Esophagus squamous epithelium (tissue), 5 donors: ENCODE data around the gene KLF16. TPM values are rescaled to one million over a fixed set of nuclear protein-coding genes. Genes with fewer than 3 reads are reported as not detected.

ENCODE experiments used
- DNase-seq: peaks from one replicate; lab custom pipeline; 2025; lab: John Stamatoyannopoulos, UW
- H3K27ac ChIP-seq, 4 donors: fragments of 200-600 bp; sonication (generic); one replicate each; pipeline ENCODE4 v1.5.1; 2016 to 2019; ENCODE audit warnings: mild to moderate bottlenecking in 1 of 4
- H3K27me3 ChIP-seq, 4 donors: fragments of 200-600 bp; sonication (generic); 1 replicate in 3 of 4; 2 replicates in 1 of 4; pipeline versions ENCODE4 v1.5.1 to v1.6.0; 2017 to 2021; ENCODE audit warnings: antibody characterized with exemption in 1 of 4
- H3K36me3 ChIP-seq, 3 donors: fragments of 200-600 bp; sonication (generic); one replicate each; pipeline ENCODE4 v1.5.1; 2016 to 2019
- H3K4me1 ChIP-seq, 3 donors: fragments of 200-600 bp; sonication (generic); one replicate each; pipeline ENCODE4 v1.5.1; 2017 to 2019
- H3K4me3 ChIP-seq, 4 donors: fragments of 200-600 bp; sonication (generic); 1 replicate in 3 of 4; 2 replicates in 1 of 4; pipeline ENCODE4 v1.5.1; 2016 to 2019; ENCODE audit warnings: mild to moderate bottlenecking in 2 of 4, moderate library complexity in 1 of 4
- H3K9me3 ChIP-seq, 3 donors: fragments of 200-600 bp; sonication (generic); one replicate each; pipeline ENCODE4 v1.5.1; 2016 to 2019
- POLR2A ChIP-seq, 4 donors: fragments of 450-650 bp; IDR thresholded peaks; one replicate each; pipeline ENCODE4 v1.6.1; 2017; ENCODE audit warnings: antibody characterized with exemption in 4 of 4, mild to moderate bottlenecking in 4 of 4, moderate library complexity in 3 of 4
- WGBS, 2 donors: methylation state at CpG; one replicate each; pipeline ENCODE4 v1.1.5; 2018; 5-methylcytosine and 5-hydroxymethylcytosine counted together
- intact Hi-C: fragments of 100-400 bp; cut with DNase I; formaldehyde crosslinking; loops from one replicate; pipeline ENCODE4 v1.15.0; 2022
- total RNA-seq, 4 donors: library from RNA; depleted of rRNA; stranded (reverse); fragments of >200 nt; gene quantifications; one replicate each; pipeline ENCODE4 v1.1.0, GENCODE V29; 2016
- TF ChIP-seq, protein P1 (sequence below), 6 experiments: fragments of 450-650 bp in 4 of 6; fragments of 200-600 bp in 2 of 6; sonication (generic) in 2 of 6; IDR thresholded peaks; one replicate each; pipeline ENCODE4 v1.5.1; 2016 to 2019; ENCODE audit warnings: antibody characterized with exemption in 6 of 6, mild to moderate bottlenecking in 4 of 6, moderate library complexity in 4 of 6
- donor health status: DM: yes; HTN: yes; CAD: no.

KLF16 gene
- total RNA-seq, 4 donors from 2014 or later: 8.3 to 13.5 (median 9.1) TPM

DNA sequence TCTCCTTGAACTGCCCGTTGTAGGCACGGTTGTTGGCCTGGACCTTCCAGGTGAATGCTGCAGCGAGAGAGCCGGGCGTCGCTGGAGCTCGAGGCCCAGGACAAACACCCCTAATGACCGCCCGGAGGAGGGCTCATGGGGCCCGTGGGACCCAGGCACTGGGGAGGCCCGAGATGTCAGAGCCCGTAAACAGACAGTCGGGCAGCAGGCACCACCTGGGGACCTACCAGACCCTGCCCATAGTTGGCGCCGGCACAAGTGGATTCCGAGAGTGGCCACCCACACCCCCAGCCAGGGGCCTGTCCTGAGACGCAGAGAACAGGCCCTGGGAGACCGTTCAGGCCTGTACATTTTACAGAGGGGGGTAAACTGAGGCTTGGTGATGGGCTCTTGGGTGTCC is 53.7 kb downstream of the KLF16 start:
- peak overlapping the region in 1 of 4 donors; percentile 5 for H3K27ac ChIP-seq

GRCh38 chr19:1808395-1808731 is 55.0 kb downstream of the KLF16 start:
- peak overlapping the region in 1 of 4 donors; percentile 25 for H3K27ac ChIP-seq
- WGBS, 2 donors: 56 to 60% methylated on average over 2 of the region's 2 CpGs
- intact Hi-C loops: loop anchor here (10.0 kb wide), 1 partner anchor 264 kb away; no protein-coding TSS in a partner anchor
- TF ChIP-seq POLR2A (IDR thresholded peaks at IDR 0.05): no peak
- TF ChIP-seq, protein P1, sequence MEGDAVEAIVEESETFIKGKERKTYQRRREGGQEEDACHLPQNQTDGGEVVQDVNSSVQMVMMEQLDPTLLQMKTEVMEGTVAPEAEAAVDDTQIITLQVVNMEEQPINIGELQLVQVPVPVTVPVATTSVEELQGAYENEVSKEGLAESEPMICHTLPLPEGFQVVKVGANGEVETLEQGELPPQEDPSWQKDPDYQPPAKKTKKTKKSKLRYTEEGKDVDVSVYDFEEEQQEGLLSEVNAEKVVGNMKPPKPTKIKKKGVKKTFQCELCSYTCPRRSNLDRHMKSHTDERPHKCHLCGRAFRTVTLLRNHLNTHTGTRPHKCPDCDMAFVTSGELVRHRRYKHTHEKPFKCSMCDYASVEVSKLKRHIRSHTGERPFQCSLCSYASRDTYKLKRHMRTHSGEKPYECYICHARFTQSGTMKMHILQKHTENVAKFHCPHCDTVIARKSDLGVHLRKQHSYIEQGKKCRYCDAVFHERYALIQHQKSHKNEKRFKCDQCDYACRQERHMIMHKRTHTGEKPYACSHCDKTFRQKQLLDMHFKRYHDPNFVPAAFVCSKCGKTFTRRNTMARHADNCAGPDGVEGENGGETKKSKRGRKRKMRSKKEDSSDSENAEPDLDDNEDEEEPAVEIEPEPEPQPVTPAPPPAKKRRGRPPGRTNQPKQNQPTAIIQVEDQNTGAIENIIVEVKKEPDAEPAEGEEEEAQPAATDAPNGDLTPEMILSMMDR (IDR thresholded peaks at IDR 0.05): no peak
- no peaks in the 10 kb centered on the region for H3K27me3 ChIP-seq
- H3K9me3 ChIP-seq: no peaks in the 10 kb centered on the region
- H3K4me1 ChIP-seq: peaks cover 15 to 56% (median 20%) of the 10 kb centered on the region in 3 donors
- H3K4me3 ChIP-seq: no peak overlapping the region
- DNase-seq: no peak
- H3K36me3 ChIP-seq: no peaks in the 10 kb centered on the region

More for the DNA sequence above, 53.7 kb downstream of the KLF16 start:
- whole genome bisulfite sequencing, 2 donors: 37 to 50% methylated on average over 9 to 17 of the region's 18 CpGs
- Histone ChIP-seq H3K27me3 (no peaks in the 10 kb centered on the region), H3K4me3 (no peak overlapping the region), H3K36me3 (peaks cover 0 to 4% (median 0%) of the 10 kb centered on the region in 3 donors), H3K9me3 (no peaks in the 10 kb centered on the region), H3K4me1 (peaks cover 18 to 60% (median 25%) of the 10 kb centered on the region in 3 donors)
- TF ChIP-seq, protein P1 (IDR thresholded peaks at IDR 0.05): no peak
- TF ChIP-seq POLR2A (IDR thresholded peaks at IDR 0.05): no peak
- no peak for DNase-seq
- intact Hi-C loops: loop anchor here (10.0 kb wide), 1 partner anchor 265 kb away; no protein-coding TSS in a partner anchor

GRCh38 chr19:1807695-1808394 is 55.5 kb downstream of the KLF16 start:
- no peak for TF ChIP-seq POLR2A (IDR thresholded peaks at IDR 0.05)
- TF ChIP-seq, protein P1 (IDR thresholded peaks at IDR 0.05): no peak
- Histone ChIP-seq H3K9me3 (no peaks in the 10 kb centered on the region), H3K4me1 (peaks cover 10 to 50% (median 15%) of the 10 kb centered on the region in 3 donors), H3K36me3 (no peaks in the 10 kb centered on the region), H3K27ac (peak overlapping the region in 1 of 4 donors; percentile 25), H3K27me3 (no peaks in the 10 kb centered on the region), H3K4me3 (no peak overlapping the region)
- no peak for DNase-seq
- intact Hi-C loops: loop anchor here (10.0 kb wide), 1 partner anchor 263 kb away; no protein-coding TSS in a partner anchor
- 55 to 77% methylated on average over 5 to 12 of the region's 30 CpGs for WGBS, 2 donors

GRCh38 chr19:1807030-1807694 is 56.2 kb downstream of the KLF16 start:
- no peak overlapping the region for H3K27ac ChIP-seq
- intact Hi-C loops: loop anchor here (10.0 kb wide), 1 partner anchor 262 kb away; no protein-coding TSS in a partner anchor
- no peaks in the 10 kb centered on the region for H3K27me3 ChIP-seq
- 62 to 76% methylated on average over 10 to 20 of the region's 28 CpGs for WGBS, 2 donors
- no peaks in the 10 kb centered on the region for H3K36me3 ChIP-seq
- no peak overlapping the region for H3K4me3 ChIP-seq
- no peaks in the 10 kb centered on the region for H3K9me3 ChIP-seq
- no peak for DNase-seq
- TF ChIP-seq, protein P1 (IDR thresholded peaks at IDR 0.05): no peak
- TF ChIP-seq POLR2A (IDR thresholded peaks at IDR 0.05): no peak
- H3K4me1 ChIP-seq: peaks cover 9 to 44% (median 10%) of the 10 kb centered on the region in 3 donors
